HPDE6-E6E7 (cell line): ENCODE measurements around the gene EML6.
"Not testable (repeated sequence)": the region's sequence is repeated elsewhere in the genome, so short reads cannot be mapped to it uniquely, and the experiment has no call there.

Experiments used
- DNase-seq: peaks from one replicate; pipeline ENCODE4 v3.0.0; 2011; ENCODE audit warnings: missing footprints; ENCODE audit errors: extremely low spot score

The EML6 gene

DNA sequence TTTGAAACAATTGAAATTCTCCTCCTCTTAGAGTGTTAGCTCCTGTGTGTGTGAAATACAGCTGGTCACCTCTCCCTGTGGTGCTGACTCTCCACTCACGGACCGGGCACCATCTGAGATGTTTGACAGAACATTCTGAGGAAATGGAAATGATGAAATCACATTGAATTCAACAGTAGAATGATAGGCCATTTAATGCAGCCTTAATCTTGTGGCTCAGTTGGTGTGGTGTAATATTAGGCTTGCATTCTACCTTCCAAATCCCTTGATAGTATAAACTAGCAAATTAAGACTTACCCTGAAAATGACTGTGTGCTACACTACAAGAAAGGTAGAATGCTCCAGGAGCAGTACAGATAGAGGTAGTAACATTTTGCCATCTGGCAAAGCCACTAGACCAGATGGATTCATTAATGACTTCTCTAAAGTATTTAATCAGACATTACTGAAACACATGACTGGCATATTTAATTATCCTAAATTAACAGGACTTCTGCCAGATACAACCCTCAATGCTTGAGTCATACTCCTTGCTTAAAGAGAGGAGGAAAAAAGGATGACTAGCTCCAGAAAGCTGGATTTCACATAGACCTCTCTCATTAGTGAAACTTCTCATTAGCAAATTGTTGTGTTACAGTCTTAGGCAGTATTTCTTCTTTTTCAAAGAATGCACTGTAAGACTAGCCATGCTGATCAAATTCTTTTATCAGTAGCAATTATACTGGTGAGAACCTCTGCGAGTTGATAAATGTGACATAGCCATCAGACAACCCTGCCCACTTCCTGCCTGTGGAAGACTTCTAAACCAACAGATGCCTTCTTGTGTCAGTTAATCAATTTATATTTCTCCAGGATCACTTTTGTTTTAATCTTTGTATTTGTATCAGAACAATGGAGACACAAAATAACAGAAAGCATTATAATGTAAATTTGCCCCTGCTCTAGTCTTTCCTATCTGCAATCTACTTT lies 80.6 kb downstream of the EML6 start:
- no peak for DNase-seq

DNA sequence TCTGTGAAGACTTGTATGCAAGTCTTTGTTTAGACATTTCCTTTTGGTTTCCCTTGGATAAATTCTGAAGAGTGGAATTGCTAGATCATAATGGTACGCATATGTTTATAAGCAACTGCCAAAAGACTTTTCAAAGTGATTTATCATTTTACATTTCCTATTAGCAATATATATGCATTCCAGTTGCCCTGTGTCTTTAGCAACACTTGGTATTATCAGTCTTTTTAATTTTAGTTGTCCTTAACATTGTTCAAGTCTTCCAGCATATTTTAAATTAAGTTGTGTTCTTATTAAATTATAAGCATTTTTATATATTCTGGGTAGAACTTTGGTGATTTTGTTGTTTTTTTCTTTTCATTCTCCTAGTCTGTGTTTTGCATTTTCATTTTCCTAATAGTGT lies 81.8 kb downstream of the EML6 start:
- no peak for DNase-seq

GRCh38 chr2:54806975-54807374 lies 83.5 kb downstream of the EML6 start:
- DNase-seq: no peak

GRCh38 chr2:54808661-54809060 lies 85.2 kb downstream of the EML6 start:
- DNase-seq: no peak

GRCh38 chr2:54809819-54810218 lies 86.4 kb downstream of the EML6 start:
- peak; percentile 55 for DNase-seq

DNA sequence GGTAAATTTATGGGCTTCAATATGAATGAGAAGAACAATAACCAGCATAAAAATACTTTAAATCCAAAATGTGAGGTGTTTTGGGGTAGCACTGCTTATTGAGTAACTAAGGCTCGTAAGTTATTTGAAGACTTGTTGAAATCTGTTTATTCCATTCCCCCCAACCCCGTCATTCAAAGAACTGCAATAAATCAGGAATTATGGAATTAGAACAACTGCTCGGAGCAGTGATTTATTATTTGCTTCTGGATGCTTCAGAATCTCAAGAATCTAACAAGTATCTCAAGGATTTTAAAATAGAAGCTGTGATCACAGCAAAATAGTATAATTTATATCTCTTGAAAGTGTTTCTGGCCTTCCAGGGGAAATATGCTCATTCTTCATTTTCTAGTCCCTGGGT lies 86.8 kb downstream of the EML6 start:
- no peak for DNase-seq

GRCh38 chr2:54813584-54813983 lies 90.1 kb downstream of the EML6 start:
- peak; percentile 10 for DNase-seq

DNA sequence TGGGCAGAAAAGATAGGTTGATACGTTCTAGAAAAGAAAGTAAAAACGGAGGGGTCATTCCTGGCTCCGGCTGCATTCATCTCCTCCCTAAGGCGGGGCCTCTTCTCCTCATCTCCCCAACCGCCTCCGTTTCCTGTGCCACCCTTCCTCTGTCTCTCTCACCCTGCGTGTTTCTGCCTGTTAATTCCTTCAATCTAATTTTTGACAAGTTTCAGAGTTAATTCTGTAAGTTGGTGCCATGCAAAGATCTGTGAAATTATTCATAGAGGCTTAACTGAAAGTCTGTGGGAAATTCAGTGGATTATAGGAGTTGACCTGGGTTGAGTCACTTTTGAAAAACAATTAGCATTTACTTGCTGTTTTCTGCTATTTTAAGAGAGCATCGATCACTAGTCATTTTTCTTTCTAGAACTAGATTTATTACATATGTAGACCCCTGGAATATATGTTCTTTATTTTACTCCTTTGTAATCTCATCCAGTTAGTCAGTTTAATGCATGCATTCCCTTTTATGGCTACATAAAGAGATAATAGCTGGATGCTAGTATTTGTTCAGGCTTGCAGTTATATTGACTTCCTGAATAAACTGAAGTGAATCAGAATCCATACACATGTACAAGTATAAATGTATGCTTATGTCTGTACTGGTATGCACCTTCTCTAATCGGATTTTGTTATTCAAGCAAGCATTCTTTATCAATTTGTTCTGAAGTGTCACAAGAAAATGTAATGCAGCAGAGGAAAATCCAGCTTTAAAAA lies 91.1 kb downstream of the EML6 start:
- DNase-seq: peak; percentile 36

GRCh38 chr2:54815148-54815539 lies 91.7 kb downstream of the EML6 start:
- no peak for DNase-seq

DNA sequence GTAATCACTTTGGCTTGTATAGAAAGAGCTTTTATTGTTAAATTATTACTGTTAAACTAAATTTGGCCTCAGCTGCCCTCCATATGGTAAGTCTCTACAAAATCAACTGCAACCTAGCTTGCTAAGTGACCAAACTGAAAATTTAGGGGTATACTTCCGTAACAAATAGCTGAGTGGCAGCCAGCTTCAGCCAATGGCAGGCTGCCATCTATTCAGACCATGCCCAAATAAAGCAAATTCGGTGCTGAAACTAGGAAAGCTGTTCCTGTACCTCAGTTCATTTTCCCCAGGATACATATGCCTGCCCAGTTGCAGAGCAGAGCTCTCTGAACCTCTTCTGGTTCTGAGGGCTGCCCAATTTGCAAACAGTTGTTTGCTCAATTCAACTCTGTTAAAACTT lies 94.8 kb downstream of the EML6 start:
- DNase-seq: no peak

- no peak for DNase-seq
These were observed 97.1 kb downstream of the EML6 start for GRCh38 chr2:54820558-54820957.

- no peak for DNase-seq
These were observed 101.1 kb downstream of the EML6 start for GRCh38 chr2:54824567-54824966.

DNA sequence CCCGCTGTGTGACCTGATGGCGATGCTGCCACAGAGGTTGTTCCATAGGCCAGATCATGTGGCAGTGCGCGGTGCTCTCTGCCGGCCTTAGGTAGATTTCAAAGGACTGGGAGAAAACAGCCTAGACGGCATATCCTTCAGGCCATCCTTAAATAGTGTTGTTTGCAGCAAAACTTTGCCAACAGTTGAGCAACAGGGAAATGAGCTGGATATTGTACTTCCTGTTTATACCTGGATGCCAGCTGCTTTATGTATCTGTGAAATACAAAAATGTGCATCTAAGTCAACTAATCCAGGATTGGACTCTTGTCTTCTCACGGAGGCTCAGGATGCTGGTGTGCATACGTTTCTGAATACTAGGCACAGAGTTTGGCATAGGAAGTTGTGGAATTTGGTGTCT lies 107.1 kb downstream of the EML6 start:
- no peak for DNase-seq

DNA sequence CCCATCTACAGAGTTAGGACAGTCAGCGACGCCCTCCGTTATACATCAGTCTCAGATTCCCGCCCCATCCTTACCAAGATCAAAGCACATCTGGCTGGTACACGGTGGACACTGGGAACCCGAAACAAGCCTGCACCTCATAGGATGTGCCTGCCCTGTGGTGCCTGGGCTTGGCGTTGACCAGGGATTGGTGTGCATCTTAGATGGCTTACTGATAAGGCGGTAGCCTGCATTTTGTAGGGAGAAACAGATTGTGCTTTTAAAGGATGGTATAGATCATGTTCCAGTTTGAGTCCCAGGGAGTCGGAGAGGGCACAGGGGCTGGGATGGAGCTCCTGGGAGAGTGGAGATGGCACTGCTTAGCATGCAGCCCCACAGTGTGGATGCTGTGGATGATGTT lies 108.0 kb downstream of the EML6 start:
- DNase-seq: no peak

DNA sequence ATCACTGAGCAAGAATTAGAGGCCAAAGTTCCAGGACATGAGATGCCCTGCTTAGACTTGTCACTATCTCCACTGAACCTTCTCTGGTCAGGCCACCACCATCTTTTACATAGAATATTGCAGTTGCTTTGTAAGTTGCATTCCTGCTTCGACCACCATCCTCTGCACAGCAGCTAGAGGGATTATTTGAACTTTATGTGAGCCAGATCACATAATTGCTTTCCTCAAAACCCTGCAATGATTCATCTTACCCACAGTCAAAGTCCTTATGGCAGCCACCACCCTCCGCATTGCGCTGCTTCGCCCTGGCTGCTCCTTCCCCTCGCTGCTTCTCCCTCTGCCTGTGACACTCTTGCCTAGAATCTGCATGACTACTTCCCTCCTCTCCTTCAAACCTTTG lies 111.3 kb downstream of the EML6 start:
- DNase-seq: no peak

GRCh38 chr2:54836477-54836876 lies 113.0 kb downstream of the EML6 start:
- no peak for DNase-seq

GRCh38 chr2:54838585-54839035 lies 115.1 kb downstream of the EML6 start:
- peak; percentile 45 for DNase-seq

- no peak for DNase-seq
These were observed 116.2 kb downstream of the EML6 start for GRCh38 chr2:54839461-54840255.

DNA sequence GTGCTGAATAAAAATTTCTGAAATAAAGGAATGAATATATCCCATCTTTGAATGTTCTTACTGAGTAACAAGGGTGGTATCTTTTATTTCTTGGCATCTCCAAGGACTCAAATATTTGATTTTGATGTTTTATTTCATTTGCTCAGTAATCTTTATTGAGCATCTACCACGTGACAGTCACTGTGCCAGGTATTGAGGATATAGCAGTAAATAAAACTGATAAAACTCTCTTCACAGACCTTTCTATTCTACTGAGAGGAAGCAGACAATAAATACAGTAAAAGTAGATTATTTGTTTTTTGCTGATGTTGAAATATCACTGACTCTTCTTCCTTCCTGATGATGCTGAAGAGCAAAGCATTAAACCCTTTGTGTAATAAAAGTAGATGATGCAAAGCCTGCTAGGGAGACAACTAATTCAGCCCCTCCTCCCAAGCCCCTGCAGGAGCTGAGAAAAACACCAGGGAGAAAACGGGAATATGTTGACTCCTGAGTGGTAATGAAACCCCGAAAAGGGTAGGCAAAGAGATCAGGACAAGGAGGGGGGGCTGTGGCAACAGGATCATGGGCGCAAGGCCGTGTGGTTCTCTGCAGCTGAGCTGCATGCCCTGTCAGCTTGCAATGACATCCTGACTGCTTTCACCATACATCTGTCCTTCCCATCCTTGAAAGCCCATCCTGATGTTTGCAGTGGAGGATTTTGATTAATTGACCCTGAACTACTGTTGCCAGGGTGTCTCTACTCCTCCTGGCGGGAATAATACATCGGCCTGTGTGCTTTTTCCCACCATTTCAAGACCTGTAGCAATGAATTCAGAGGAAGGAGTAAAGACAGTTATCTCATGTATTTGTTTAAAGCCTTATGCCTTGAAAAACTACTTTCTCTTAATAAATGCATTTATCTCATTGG lies 117.4 kb downstream of the EML6 start:
- DNase-seq: no peak

GRCh38 chr2:54841500-54841899 lies 118.0 kb downstream of the EML6 start:
- not testable (repeated sequence) for DNase-seq

DNA sequence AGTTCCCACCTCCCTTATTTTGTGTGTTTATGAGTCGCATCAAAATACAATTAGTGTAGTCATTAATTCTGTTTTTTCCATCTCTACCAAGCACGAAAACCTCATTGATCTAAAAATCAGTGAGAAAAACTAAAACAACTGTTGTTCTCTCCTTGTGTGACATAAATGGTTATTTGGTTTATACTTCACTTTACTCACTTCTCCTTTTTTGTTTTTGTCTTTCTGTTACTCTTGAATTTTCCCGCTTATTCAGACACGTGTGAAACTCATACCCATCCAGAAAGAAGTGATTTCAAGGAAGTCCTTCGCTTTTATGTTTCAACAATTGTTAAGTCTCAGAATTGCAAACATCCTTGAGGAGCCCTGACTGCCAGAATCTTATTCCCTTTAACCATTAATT lies 121.6 kb downstream of the EML6 start:
- DNase-seq: no peak
